ENCODE data around the gene NTRK3. TPM values are rescaled to one million over a fixed set of nuclear protein-coding genes. Genes with fewer than 3 reads are reported as not detected.

Gene NTRK3
- total and polyA plus RNA-seq, 4 donors = 0.21 to 2.9 (median 0.32) TPM

DNA sequence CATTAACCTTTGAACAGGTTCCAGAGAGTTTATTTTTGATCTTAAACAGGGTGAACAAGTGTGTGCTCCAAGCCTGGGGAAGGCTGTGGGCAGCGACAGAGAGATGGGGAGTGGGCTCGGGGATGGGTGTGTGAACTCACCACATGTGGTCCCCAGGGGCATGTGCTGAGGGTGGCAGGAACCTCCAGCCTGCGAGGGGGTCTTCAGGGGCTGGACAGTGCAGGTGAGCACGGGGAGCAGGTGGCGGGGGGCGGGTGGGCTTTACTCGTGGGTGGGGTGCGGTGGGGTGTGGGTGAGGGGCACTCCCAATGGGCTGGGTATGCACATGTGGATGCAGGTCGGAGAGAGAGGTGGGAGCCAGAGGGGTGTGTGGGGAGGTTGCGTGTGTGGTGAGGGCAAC lies 9.6 kb upstream of the NTRK3 start:
- Histone ChIP-seq H3K4me1 (ENCODE audit: control insufficient read depth in 4 of 4, insufficient read depth in 4 of 4, low read length in 3 of 4) (no peaks in the 10 kb centered on the region), H3K36me3 (ENCODE audit: control insufficient read depth in 4 of 4, insufficient read depth in 3 of 4, low read depth in 1 of 4, low read length in 3 of 4) (no peaks in the 10 kb centered on the region), H3K4me3 (ENCODE audit: low read depth in 1 of 3, low read length in 3 of 3) (no peak overlapping the region), H3K27me3 (ENCODE audit: control insufficient read depth in 4 of 4, insufficient read depth in 4 of 4, low read length in 3 of 4) (peaks cover 0 to 10% (median 1%) of the 10 kb centered on the region in 4 donors), H3K9ac (ENCODE audit: low read depth in 1 of 2, low read length in 2 of 2) (no peak overlapping the region), H3K9me3 (ENCODE audit: control insufficient read depth in 4 of 4, low read length in 3 of 4) (no peaks in the 10 kb centered on the region), H3K27ac (ENCODE audit: low read depth in 1 of 2, low read length in 2 of 2) (no peak overlapping the region)
- TF ChIP-seq TAF1 (conservative IDR thresholded peaks at IDR 0.05) (no peak), NR2F2 (IDR thresholded peaks at IDR 0.05) (no peak)
- WGBS = 76% methylated on average over 10 of the region's 10 CpGs
- no peak for DNase-seq (ENCODE audit: low spot score)

DNA sequence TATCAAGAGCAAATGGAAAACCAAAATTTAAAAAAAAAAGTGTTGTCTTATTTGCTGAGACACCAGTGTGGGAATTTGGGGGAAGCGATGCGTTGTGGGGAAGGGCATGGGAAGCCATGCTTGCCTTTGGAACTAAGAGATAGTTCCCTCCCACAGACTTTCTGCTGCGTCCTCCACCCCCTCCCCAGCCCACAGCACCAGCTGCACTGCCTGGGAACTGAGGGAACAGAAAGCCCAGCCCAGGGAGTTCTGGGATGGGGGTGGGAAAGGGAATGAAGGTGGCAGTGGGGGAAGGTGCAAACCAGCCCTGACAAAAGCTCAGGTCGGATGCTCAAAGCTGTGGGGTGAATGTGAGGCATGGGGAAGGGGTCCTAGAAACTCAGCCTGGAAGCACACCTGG lies 8.1 kb upstream of the NTRK3 start:
- Histone ChIP-seq H3K9ac (ENCODE audit: low read depth in 1 of 2, low read length in 2 of 2) (no peak overlapping the region), H3K9me3 (ENCODE audit: control insufficient read depth in 4 of 4, low read length in 3 of 4) (no peaks in the 10 kb centered on the region), H3K36me3 (ENCODE audit: control insufficient read depth in 4 of 4, insufficient read depth in 3 of 4, low read depth in 1 of 4, low read length in 3 of 4) (no peaks in the 10 kb centered on the region), H3K4me3 (ENCODE audit: low read depth in 1 of 3, low read length in 3 of 3) (no peak overlapping the region), H3K27me3 (ENCODE audit: control insufficient read depth in 4 of 4, insufficient read depth in 4 of 4, low read length in 3 of 4) (peaks cover 0 to 8% (median 1%) of the 10 kb centered on the region in 4 donors), H3K27ac (ENCODE audit: low read depth in 1 of 2, low read length in 2 of 2) (no peak overlapping the region), H3K4me1 (ENCODE audit: control insufficient read depth in 4 of 4, insufficient read depth in 4 of 4, low read length in 3 of 4) (no peaks in the 10 kb centered on the region)
- no peak for DNase-seq (ENCODE audit: low spot score)
- WGBS = 76% methylated on average over 4 of the region's 4 CpGs
- TF ChIP-seq GABPA (IDR thresholded peaks at IDR 0.05 in 1 of 2, conservative IDR thresholded peaks at IDR 0.05 in 1 of 2) (no peak), HNF4G (IDR thresholded peaks at IDR 0.05) (no peak), JUND (IDR thresholded peaks at IDR 0.05) (no peak), CTCF (IDR thresholded peaks at IDR 0.05; ENCODE audit: low read depth, low read length, missing input control) (no peak), NR2F2 (IDR thresholded peaks at IDR 0.05) (no peak), TAF1 (conservative IDR thresholded peaks at IDR 0.05) (no peak), SP1 (IDR thresholded peaks at IDR 0.05) (no peak), RAD21 (IDR thresholded peaks at IDR 0.05) (no peak), HNF4A (conservative IDR thresholded peaks at IDR 0.05) (no peak), FOXA1 (IDR thresholded peaks at IDR 0.05) (no peak), FOXA2 (IDR thresholded peaks at IDR 0.05) (no peak), EGR1 (IDR thresholded peaks at IDR 0.05; ENCODE audit: low read depth in 2 of 2) (no peak), YY1 (IDR thresholded peaks at IDR 0.05) (no peak), RXRA (IDR thresholded peaks at IDR 0.05) (no peak)
- TF ChIP-seq, protein P1, sequence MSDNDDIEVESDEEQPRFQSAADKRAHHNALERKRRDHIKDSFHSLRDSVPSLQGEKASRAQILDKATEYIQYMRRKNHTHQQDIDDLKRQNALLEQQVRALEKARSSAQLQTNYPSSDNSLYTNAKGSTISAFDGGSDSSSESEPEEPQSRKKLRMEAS (IDR thresholded peaks at IDR 0.05) = no peak
- TF ChIP-seq, protein P2, sequence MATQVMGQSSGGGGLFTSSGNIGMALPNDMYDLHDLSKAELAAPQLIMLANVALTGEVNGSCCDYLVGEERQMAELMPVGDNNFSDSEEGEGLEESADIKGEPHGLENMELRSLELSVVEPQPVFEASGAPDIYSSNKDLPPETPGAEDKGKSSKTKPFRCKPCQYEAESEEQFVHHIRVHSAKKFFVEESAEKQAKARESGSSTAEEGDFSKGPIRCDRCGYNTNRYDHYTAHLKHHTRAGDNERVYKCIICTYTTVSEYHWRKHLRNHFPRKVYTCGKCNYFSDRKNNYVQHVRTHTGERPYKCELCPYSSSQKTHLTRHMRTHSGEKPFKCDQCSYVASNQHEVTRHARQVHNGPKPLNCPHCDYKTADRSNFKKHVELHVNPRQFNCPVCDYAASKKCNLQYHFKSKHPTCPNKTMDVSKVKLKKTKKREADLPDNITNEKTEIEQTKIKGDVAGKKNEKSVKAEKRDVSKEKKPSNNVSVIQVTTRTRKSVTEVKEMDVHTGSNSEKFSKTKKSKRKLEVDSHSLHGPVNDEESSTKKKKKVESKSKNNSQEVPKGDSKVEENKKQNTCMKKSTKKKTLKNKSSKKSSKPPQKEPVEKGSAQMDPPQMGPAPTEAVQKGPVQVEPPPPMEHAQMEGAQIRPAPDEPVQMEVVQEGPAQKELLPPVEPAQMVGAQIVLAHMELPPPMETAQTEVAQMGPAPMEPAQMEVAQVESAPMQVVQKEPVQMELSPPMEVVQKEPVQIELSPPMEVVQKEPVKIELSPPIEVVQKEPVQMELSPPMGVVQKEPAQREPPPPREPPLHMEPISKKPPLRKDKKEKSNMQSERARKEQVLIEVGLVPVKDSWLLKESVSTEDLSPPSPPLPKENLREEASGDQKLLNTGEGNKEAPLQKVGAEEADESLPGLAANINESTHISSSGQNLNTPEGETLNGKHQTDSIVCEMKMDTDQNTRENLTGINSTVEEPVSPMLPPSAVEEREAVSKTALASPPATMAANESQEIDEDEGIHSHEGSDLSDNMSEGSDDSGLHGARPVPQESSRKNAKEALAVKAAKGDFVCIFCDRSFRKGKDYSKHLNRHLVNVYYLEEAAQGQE (IDR thresholded peaks at IDR 0.05) = no peak
